K562 (cell line): ENCODE results near the gene FAM83D. TPM values are rescaled to one million over a fixed set of nuclear protein-coding genes. Genes with fewer than 3 reads are reported as not detected.
A peak's percentile ranks its signal among the peaks of the same experiment; 100 is the strongest.

Experiments used
- ARID3B ChIP-seq: fragments of 250-450 bp; sonication (Bioruptor Pico); IDR thresholded peaks from 2 replicates; pipeline ENCODE4 v1.4.0; 2020; ENCODE audit warnings: borderline replicate concordance
- CBFA2T2 ChIP-seq: fragments of 450-650 bp; conservative IDR thresholded peaks from 2 replicates; pipeline ENCODE4 v1.6.1; 2017; ENCODE audit warnings: mild to moderate bottlenecking
- CLOCK ChIP-seq: fragments of 250-450 bp; sonication (Bioruptor Pico); IDR thresholded peaks from 2 replicates; pipeline ENCODE4 v1.4.0; 2020; ENCODE audit warnings: mild to moderate bottlenecking, moderate library complexity, borderline replicate concordance
- ELK1 ChIP-seq: sonication (generic); formaldehyde crosslinking; IDR thresholded peaks from 2 replicates; pipeline ENCODE4 v1.8.1; 2022; ENCODE audit warnings: missing genetic modification reagents
- FOXP4 ChIP-seq: sonication (generic); formaldehyde crosslinking; IDR thresholded peaks from 2 replicates; pipeline ENCODE4 v1.8.0; 2022; ENCODE audit warnings: mild to moderate bottlenecking, missing genetic modification reagents, borderline replicate concordance
- NELFE ChIP-seq: IDR thresholded peaks from 2 replicates; pipeline ENCODE4 v1.6.1; 2011; ENCODE audit warnings: mild to moderate bottlenecking; ENCODE audit not compliant: insufficient read depth, insufficient read length
- NFIC ChIP-seq: fragments of 450-650 bp; IDR thresholded peaks from 2 replicates; pipeline ENCODE4 v1.6.1; 2017; ENCODE audit warnings: mild to moderate bottlenecking, inconsistent platforms
- NR4A1 ChIP-seq, 2 experiments: fragments of 250-450 bp in 1 of 2; fragments of 450-650 bp in 1 of 2; sonication (Bioruptor Pico) in 1 of 2; IDR thresholded peaks; 2 replicates each; pipeline versions ENCODE4 v1.4.0 to v1.6.1; 2016 to 2020; ENCODE audit warnings: mild to moderate bottlenecking in 2 of 2, missing compliant biosample characterization in 1 of 2, missing genetic modification characterization in 1 of 2, moderate library complexity in 1 of 2
- PYGO2 ChIP-seq: fragments of 450-650 bp; IDR thresholded peaks from 2 replicates; pipeline ENCODE4 v1.6.1; 2016; ENCODE audit warnings: mild to moderate bottlenecking, missing genetic modification characterization, moderate library complexity, missing compliant biosample characterization
- STAT5A ChIP-seq: IDR thresholded peaks from 2 replicates; pipeline ENCODE4 v1.6.1; 2012; ENCODE audit warnings: low read length, inconsistent platforms, borderline replicate concordance
- ZNF23 ChIP-seq: fragments of 250-450 bp; sonication (Bioruptor Pico); IDR thresholded peaks from 2 replicates; pipeline ENCODE4 v1.4.0; 2020; ENCODE audit warnings: mild to moderate bottlenecking
- ZNF347 ChIP-seq: fragments of 450-650 bp; formaldehyde crosslinking; IDR thresholded peaks from 2 replicates; pipeline ENCODE4 v1.4.0; 2020; ENCODE audit warnings: low read depth, mild to moderate bottlenecking, moderate library complexity
- ZNF592 ChIP-seq: fragments of 450-650 bp; IDR thresholded peaks from 2 replicates; pipeline ENCODE4 v1.6.1; 2017; ENCODE audit warnings: antibody characterized with exemption, mild to moderate bottlenecking
- polyA plus RNA-seq, 8 experiments: library from polyadenylated mRNA; depleted of rRNA in 4 of 8; stranded (reverse) in 5 of 8; unstranded in 3 of 8; fragments of >200 nt; fragmentation: Nextera tagmentation in 2 of 8; fragmentation: Illumina TruSeq in 1 of 8; extraction: Ambion mirVana in 2 of 8; extraction: Trizol in 1 of 8; gene quantifications; 2 replicates each; pipeline versions ENCODE4 v1.2.1 to v1.2.3, GENCODE V29; 2011 to 2014; ENCODE audit warnings: inconsistent platforms in 1 of 8, missing spikeins in 1 of 8
- total RNA-seq, 7 experiments: library from RNA; depleted of rRNA in 6 of 7; stranded (reverse); fragments of >200 nt in 6 of 7; fragmentation: Illumina TruSeq in 2 of 7; extraction: Trizol in 2 of 7; gene quantifications; 2 replicates each; pipeline versions ENCODE4 v1.2.1 to v1.2.3, GENCODE V29; 2011 to 2021; ENCODE audit warnings: low replicate concordance in 1 of 7

Gene FAM83D
- total and polyA plus RNA-seq, 9 of the 15 experiments (the other 6 are each of a cell fraction or from before 2014, with no cell fraction given) = 8.2 to 66.1 (median 43.5) TPM

- no peak for TF ChIP-seq NFIC
- TF ChIP-seq CLOCK (CRISPR knock-in tag) = peak; percentile 85; the same call in 1 of the 2 replicates
- TF ChIP-seq PYGO2 (tag) = no peak
- TF ChIP-seq FOXP4 (CRISPR knock-in tag) = 0 out of 2 replicates have a peak, but pooled peaks have one; percentile 62
- TF ChIP-seq ZNF592 = no peak; the same call in 1 of the 2 replicates
- TF ChIP-seq CBFA2T2 = peak; percentile 97
- TF ChIP-seq ELK1 (CRISPR knock-in tag) = no peak
- no peak for TF ChIP-seq STAT5A
- TF ChIP-seq ZNF23 (CRISPR knock-in tag) = no peak
- TF ChIP-seq NELFE = no peak
- TF ChIP-seq ARID3B (CRISPR knock-in tag) = no peak
- no peak for TF ChIP-seq NR4A1 (CRISPR knock-in tag; IDR thresholded peaks at IDR 0.05)
- TF ChIP-seq NR4A1 (tag; IDR thresholded peaks at IDR 0.05) = 0 out of 2 replicates have a peak, but pooled peaks have one; percentile 22
- TF ChIP-seq ZNF347 (CRISPR knock-in tag) = no peak
These were observed 36.1 kb downstream of the FAM83D start, which contains the start of gene DHX35 (continued) for GRCh38 chr20:38962044-38962927.
